ENCODE data around the gene SRSF9.
A peak's percentile ranks its signal among the peaks of the same experiment; 100 is the strongest.

The SRSF9 gene

GRCh38 chr12:120483621-120484020, 14.1 kb upstream of the SRSF9 start:
- DNase-seq (ENCODE audit: low read depth in 3 of 3), result no peak

DNA sequence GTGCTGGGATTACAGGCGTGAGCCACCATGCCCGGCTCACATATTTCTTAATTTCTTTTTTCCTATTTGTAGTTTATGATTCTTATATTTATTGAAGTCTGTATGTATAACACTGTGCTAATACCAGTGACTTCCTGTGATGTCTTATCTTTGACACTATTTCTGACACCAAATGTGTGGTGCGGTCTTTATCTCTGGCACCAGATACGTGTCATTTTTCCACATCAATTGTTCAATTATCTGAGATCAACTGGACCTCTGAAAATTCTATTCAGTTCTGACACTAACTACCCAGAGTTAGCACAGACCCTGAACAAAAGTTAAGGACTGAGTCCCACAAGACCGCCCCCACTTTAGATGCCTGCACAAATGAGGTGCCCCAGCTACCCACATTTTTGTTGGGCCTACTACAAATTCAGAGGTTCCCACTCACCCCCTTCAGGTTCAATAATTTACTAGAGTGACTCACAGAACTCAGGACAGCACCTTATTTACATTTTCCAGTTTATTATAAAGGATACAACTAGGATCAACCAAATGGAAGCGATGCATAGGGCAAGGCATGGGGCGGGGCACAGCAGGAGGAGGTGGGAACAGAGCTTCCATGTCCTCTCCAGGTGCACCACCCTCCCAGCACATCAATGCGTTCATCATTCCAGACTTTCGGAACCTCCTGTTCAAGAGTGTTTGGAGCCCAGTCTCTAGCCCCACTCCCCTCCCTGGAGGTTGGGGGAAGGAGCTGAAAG, 11.6 kb upstream of the SRSF9 start:
- no peak for DNase-seq (ENCODE audit: low read depth in 3 of 3)

- no peak for DNase-seq (ENCODE audit: low read depth in 3 of 3)
Observed at GRCh38 chr12:120480211-120480610, 10.7 kb upstream of the SRSF9 start.

DNA sequence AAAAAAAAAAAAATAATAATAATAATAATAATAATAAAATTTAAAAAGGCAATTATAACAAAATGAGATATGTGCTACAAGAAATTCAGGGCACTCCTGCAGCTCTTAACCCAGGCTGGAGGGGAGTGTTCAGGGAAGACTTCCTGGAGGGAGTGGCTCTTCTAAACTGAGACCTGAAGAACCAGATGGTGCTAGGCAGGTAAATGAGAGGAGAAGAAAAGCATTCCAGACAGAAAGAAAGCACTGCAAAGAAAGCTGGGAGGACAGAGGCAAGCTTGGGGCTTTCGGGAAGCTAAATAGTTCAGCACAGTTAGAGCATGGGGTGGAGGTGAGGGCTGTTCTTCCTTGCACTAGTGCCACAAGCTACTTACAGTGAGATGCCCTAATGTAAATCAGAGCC, 9.9 kb upstream of the SRSF9 start:
- DNase-seq (ENCODE audit: low read depth in 3 of 3), result no peak

GRCh38 chr12:120475643-120476042, 6.1 kb upstream of the SRSF9 start:
- DNase-seq (ENCODE audit: low read depth in 3 of 3), result no peak

DNA sequence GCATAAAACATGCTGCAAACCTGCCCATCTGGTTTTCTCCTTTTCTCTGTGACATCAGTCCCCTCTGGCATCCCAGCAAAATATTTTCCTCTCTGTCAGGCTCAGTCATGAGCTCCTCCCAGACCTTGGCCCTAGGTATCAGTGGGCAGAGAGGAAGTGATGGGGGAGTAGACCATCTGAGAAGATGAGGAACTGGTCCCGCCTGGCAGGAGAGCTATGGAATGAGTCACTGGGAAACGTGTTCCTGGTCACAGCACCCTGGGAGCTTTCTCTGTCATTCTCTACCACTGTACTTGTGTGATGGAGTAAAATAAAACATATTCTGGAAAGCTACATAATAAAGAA, 5.0 kb upstream of the SRSF9 start:
- no peak for DNase-seq (ENCODE audit: low read depth in 3 of 3)

GRCh38 chr12:120473807-120474615, 4.5 kb upstream of the SRSF9 start:
- no peak for DNase-seq (ENCODE audit: low read depth in 3 of 3)

GRCh38 chr12:120472521-120472920, 3.0 kb upstream of the SRSF9 start:
- DNase-seq (ENCODE audit: low read depth in 3 of 3), result no peak

- DNase-seq (ENCODE audit: low read depth in 3 of 3), result no peak
Observed at GRCh38 chr12:120470150-120470784, 719 bp upstream of the SRSF9 start.

- DNase-seq (ENCODE audit: low read depth in 3 of 3), result no peak
Observed at GRCh38 chr12:120468821-120469449, 613 bp downstream of the SRSF9 start.

DNA sequence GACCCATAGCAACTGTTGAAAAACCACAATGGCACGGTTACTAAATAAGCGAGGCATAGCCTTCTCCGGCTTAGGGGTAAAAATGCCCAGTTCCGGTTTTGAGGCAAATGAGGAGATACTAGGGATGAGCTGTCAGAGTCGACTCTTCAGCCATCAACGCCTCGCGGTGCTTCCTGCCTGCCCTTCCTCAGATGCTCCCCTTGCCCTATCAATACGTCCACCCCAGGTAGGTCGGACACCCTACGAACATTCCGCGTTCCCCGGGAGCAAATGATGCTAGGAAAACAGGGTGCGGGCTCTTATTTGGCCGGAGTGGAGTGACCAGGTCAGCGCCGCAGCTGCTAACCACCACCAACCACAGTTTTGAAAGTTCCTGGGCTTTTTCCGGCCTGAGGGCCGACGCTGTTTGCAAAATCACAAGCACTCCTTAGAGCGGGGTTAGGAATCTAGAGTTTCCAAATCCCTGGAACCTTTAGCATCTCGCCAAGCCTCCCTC, 1.2 kb downstream of the SRSF9 start:
- DNase-seq (ENCODE audit: low read depth in 3 of 3), result peak in 1 of 3 donors; percentile 13

GRCh38 chr12:120467439-120467838, 2.1 kb downstream of the SRSF9 start:
- no peak for DNase-seq (ENCODE audit: low read depth in 3 of 3)

GRCh38 chr12:120466560-120467315, 2.8 kb downstream of the SRSF9 start:
- peak in 1 of 3 donors; percentile 29 for DNase-seq (ENCODE audit: low read depth in 3 of 3)

GRCh38 chr12:120465756-120466155, 3.8 kb downstream of the SRSF9 start:
- no peak for DNase-seq (ENCODE audit: low read depth in 3 of 3)

DNA sequence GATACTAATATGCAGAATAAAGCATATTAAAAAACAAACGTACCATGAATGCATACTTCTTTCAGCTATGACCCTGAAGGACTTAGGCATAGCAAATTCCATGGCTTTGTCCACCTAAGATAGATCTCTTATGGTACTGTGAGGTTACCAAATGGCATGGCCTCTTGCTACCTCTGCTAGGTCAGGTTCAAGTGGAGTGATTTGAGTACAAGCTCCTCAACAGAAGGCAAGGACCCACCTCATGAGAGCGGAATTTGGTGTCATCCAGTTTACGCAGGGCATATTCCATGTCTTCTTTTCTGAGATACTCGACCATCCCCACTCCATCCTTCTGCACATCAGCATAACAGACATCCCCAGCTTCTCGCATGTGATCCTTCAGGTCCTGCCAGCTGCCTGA, 5.8 kb downstream of the SRSF9 start:
- DNase-seq (ENCODE audit: low read depth in 3 of 3), result no peak

- no peak for DNase-seq (ENCODE audit: low read depth in 3 of 3)
Observed at GRCh38 chr12:120462099-120462640, 7.4 kb downstream of the SRSF9 start.

DNA sequence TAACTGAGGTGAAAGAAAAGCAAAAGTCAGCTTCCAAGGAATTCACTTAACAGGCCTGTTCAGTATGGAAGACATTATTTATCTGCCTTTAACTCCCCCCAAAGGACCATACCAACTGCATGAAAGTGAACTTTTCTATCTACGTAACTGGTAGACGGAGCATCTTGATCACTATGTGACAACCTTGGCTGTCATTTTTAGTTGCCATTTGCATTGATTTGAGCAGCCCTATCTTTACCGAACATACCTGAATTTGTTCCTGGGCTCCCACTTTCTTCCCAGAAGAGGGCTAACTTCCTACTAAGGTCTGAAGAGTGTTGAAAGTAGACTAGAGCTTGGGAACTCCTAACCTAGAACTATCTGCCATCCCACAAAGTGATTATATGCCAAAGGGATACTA, 9.4 kb downstream of the SRSF9 start:
- DNase-seq (ENCODE audit: low read depth in 3 of 3), result no peak

- DNase-seq (ENCODE audit: low read depth in 3 of 3), result no peak
Observed at GRCh38 chr12:120457133-120457532, 12.4 kb downstream of the SRSF9 start.

DNA sequence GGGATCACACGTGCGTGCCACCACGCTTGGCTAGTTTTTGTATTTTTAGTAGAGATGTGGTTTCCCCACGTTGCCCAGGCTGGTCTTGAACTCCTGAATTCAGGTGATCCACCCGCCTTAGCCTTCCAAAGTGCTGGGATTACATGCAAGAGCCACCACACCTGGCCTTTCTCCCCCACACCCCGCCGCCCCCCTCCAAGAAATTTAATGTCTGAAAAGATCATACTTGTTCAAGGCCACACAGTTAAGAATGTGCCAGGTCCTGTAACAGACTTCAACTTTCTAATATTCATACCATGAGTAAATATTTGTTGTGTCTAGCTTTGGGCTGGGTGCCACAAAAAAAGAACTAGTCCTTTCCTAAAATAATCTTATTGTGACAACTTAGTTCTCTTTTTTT, 14.2 kb downstream of the SRSF9 start:
- DNase-seq (ENCODE audit: low read depth in 3 of 3), result no peak

DNA sequence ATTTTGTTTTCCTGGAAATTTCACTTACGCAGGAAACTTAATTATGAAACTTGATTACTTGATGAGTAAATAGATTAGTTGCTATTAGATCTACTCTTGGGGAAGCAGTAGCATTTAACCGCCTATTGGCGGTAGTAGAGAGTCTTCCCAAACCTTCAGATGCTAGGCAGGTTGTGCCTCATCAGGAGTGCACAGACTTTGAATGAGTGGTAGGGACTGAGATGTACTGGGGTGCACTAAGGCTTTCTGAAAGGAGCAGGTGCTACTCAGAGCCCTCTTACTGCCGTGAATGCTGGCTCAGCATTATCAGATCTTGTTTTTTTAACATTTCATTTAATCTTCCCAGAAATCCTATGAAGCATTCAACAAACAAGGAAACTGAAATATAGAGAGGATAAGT, 15.6 kb downstream of the SRSF9 start:
- no peak for DNase-seq (ENCODE audit: low read depth in 3 of 3)

DNA sequence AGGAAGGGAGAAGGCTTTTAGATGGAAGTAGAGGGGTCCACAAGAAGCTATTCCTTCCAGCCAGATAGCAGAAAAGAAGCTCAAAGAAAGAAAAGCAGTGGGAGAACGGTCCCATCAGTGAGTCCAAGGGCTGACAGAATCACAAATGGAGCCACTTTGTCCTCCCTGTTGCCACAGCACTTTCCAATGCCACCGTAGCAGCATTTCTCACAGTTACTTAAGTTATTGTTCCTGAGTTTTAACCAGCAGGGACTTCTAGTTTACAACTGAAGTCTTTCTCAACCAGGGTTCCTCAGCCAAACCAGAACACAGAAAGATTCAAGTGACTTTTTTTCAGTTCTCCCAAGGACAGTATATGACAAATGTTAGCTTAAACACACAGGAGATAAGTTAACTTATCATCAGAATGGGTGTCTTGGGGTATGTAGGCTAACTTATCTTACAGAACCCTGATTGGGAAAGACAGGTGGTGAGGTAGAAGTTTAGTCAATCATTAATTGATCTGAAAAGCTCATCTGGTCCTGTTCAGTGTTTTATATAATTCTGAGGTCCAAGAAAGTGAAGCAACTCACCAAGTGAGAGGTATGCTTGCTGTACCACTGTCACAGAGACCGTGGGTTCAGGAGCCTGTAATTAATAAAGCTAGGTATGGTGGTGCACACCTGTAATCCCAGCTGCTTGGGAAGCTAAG, 16.3 kb downstream of the SRSF9 start:
- DNase-seq (ENCODE audit: low read depth in 3 of 3), result no peak
